Choroid plexus epithelial cell (primary cell): ENCODE results near the gene PFDN5.

Source experiments
- DNase-seq: peaks from one replicate; pipeline ENCODE4 v3.0.0-alpha.2; 2010; ENCODE audit warnings: low read depth
- H3K4me3 ChIP-seq: 2 replicates; pipeline ENCODE4 v1.5.1; 2011; ENCODE audit warnings: low read depth, mild to moderate bottlenecking, control low read depth, low read length, moderate library complexity
- CTCF ChIP-seq: conservative IDR thresholded peaks from 2 replicates; pipeline ENCODE4 v1.5.1; 2011; ENCODE audit warnings: low read depth, mild to moderate bottlenecking, control low read depth, inconsistent platforms, low read length, moderate library complexity

The PFDN5 gene

GRCh38 chr12:53344824-53345485 is 49.6 kb downstream of the PFDN5 start:
- peak; percentile 78 for TF ChIP-seq CTCF
- peak overlapping the region; percentile 64 for H3K4me3 ChIP-seq
- DNase-seq = peak; percentile 81

- no peak for DNase-seq
Observed at GRCh38 chr12:53345486-53346188, 50.3 kb downstream of the PFDN5 start.

GRCh38 chr12:53346491-53346890 is 51.1 kb downstream of the PFDN5 start:
- no peak for DNase-seq
- TF ChIP-seq CTCF = no peak
- H3K4me3 ChIP-seq = no peak overlapping the region

More at GRCh38 chr12:53345486-53346188, 50.3 kb downstream of the PFDN5 start:
- no peak for TF ChIP-seq CTCF
- peak overlapping the region; percentile 64 for H3K4me3 ChIP-seq

GRCh38 chr12:53347905-53348304 is 52.6 kb downstream of the PFDN5 start:
- no peak for TF ChIP-seq CTCF
- no peak for DNase-seq
- no peak overlapping the region for H3K4me3 ChIP-seq
